Ishikawa (cell line): ENCODE measurements around the gene RPTOR.

Experiments used
- CEBPB ChIP-seq: IDR thresholded peaks from 2 replicates; pipeline ENCODE4 v1.6.1; 2012
- EP300 ChIP-seq: IDR thresholded peaks from 2 replicates; pipeline ENCODE4 v1.6.1; 2012; ENCODE audit warnings: borderline replicate concordance
- FOXM1 ChIP-seq: IDR thresholded peaks from 2 replicates; pipeline ENCODE4 v1.6.1; 2012; ENCODE audit warnings: low read depth, borderline replicate concordance
- REST ChIP-seq: IDR thresholded peaks from 2 replicates; pipeline ENCODE4 v1.6.1; 2012; ENCODE audit warnings: low read depth, mild to moderate bottlenecking

GRCh38 chr17:80937462-80938381 is 393.1 kb downstream of the RPTOR start:
- no peak for TF ChIP-seq EP300
- TF ChIP-seq REST = no peak
- TF ChIP-seq CEBPB = no peak
- TF ChIP-seq FOXM1 = no peak
